WI38 (cell line): ENCODE measurements around the gene ALDH9A1.
"Not testable (repeated sequence)": the region's sequence is repeated elsewhere in the genome, so short reads cannot be mapped to it uniquely, and the experiment has no call there.

Experiments used
- H3K4me3 ChIP-seq: 2 replicates; pipeline ENCODE4 v1.5.1; 2011; ENCODE audit warnings: low read depth, mild to moderate bottlenecking, control low read depth, low read length
- TF ChIP-seq, protein P1 (sequence below): IDR thresholded peaks from 2 replicates; pipeline ENCODE4 v1.5.1; 2012; ENCODE audit warnings: low read depth, mild to moderate bottlenecking, control low read depth, low read length

Gene ALDH9A1

DNA sequence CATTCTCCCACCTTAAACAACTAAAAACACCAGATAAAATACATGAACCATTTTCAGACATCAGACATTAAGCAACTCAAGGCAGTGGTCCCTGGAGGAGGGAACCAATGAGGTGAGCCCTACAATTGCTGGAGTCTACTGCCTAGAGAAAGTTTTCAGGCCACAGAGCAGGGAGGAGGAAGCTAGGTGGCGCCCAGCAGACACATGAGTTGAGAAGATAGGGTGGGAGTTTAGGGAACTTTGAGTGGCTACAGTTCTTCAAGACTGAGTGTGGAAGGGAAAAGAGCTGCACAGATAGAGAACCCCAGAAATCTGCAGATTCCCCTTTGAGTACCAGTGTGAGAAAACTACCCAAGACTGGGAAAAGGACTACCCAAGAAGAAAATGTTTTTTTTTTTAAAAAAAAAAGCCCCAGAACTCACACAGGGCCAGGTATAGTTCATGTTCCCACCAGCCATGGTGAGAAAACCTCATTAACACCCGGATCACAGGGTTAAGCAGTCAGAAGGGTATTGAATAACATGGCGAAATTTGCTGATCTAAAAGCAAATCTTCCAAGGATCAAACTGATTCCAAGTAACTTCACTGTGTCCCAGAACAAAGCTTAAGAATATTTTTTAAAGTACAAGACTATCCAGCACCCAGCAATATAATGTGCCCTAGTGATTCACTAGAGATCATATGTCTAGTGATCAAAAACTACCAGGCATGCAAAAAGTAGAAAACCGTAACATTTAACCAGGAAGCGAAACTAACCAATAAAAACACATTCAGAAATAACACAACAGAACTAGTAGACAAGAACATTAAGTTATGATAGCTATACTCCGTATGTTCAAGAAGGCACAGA is 12.0 kb downstream of the ALDH9A1 start:
- TF ChIP-seq, protein P1, sequence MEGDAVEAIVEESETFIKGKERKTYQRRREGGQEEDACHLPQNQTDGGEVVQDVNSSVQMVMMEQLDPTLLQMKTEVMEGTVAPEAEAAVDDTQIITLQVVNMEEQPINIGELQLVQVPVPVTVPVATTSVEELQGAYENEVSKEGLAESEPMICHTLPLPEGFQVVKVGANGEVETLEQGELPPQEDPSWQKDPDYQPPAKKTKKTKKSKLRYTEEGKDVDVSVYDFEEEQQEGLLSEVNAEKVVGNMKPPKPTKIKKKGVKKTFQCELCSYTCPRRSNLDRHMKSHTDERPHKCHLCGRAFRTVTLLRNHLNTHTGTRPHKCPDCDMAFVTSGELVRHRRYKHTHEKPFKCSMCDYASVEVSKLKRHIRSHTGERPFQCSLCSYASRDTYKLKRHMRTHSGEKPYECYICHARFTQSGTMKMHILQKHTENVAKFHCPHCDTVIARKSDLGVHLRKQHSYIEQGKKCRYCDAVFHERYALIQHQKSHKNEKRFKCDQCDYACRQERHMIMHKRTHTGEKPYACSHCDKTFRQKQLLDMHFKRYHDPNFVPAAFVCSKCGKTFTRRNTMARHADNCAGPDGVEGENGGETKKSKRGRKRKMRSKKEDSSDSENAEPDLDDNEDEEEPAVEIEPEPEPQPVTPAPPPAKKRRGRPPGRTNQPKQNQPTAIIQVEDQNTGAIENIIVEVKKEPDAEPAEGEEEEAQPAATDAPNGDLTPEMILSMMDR, result no peak
- no peak overlapping the region for H3K4me3 ChIP-seq

DNA sequence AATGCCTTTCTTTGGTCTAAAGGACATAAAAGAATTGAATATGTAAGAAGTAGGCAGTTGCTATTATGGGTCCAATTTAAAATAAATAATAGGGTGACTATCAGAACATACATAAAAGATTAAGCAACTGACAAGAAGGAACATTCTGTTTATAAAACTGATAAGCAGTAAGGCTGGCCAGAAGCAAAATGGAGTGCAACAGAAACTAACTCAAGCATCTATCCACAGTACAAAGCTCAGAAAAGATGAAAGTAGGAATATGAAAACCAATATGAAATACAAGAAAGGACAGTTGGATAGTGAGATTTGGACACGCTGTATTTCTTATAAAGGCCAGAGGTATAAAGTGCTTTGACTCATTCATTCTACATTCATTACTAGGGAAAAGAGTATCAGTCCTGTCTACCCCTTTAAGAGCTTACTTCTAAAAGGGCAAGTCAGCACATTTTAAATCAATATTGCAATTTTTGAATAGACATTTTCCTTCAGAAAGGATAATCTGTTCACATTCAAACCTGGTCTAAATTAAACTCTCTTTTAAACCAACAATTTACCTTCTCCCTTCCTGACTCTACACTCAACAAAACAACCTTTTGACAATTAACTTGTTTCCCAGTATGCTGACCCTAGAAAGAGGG is 14.4 kb downstream of the ALDH9A1 start:
- TF ChIP-seq, protein P1, result no peak
- H3K4me3 ChIP-seq, result no peak overlapping the region

DNA sequence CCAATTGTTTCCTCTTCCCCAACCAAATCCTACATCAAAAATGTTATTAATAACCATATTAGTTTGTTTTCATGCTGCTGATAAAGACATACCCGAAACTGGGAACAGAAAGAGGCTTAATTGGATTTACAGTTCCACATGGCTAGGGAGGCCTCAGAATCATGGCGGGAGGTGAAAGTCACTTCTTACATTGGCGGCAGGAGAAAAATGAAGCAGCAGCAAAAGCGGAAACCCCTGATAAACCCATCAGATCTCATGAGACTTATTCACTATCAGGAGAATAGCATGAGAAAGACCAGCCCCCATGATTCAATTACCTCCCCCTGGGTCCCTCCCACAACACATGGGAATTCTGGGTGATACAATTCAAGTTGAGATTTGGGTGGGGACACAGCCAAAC is 17.6 kb downstream of the ALDH9A1 start:
- not testable (repeated sequence) for H3K4me3 ChIP-seq

DNA sequence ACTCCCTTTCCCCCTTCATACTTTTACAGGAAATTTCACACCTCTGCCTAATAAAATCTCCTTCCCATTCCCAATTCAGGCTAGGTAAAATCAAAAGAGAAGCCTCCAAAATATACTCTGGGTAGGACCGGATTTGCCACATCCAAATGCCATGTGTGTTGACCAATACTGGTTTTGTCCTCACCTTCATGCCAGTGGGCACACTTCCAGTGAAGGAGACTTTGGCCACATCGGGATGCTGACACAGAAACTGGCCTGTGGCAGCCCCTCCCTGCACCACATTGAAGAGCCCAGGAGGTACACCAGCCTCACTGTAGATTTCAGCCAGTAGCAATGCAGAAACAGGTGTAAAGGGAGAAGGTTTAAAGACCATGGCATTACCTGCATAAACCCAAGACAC is 18.1 kb downstream of the ALDH9A1 start:
- H3K4me3 ChIP-seq, result no peak overlapping the region
- TF ChIP-seq, protein P1, result no peak

DNA sequence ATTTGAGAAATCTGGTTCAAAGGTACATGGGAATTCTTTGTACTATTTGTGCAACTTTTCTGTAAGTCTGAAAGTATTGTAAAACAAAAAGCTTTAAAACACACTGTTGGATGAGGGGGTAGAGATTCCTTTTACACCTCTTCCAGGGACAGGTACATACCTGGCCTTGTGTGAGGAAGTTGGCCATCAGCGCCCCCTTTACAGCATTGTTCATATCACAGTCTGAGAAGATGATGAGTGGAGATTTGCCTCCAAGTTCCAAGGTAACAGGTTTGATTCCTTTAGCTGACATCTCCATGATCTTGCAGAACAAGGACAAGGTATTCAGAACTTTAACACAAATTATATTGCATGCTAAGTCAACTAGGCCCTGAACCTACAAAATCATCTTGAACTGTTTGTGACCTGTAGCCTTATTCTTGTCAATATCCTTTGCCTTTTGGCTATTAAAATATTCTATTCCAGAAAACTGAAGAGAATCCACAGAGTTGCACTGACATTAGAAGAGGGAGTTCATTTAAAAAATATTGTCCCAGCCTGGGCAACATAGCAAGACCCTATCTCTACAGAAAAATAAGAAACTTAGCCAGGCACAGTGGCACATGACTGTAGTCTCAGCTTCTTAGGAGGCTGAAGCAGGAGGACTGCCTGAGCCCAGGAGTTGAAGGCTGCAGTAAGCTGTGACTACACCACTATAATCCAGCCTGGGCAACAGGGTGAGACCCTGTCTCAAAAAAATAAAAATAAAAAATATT is 18.9 kb downstream of the ALDH9A1 start:
- no peak overlapping the region for H3K4me3 ChIP-seq
- TF ChIP-seq, protein P1, result no peak

DNA sequence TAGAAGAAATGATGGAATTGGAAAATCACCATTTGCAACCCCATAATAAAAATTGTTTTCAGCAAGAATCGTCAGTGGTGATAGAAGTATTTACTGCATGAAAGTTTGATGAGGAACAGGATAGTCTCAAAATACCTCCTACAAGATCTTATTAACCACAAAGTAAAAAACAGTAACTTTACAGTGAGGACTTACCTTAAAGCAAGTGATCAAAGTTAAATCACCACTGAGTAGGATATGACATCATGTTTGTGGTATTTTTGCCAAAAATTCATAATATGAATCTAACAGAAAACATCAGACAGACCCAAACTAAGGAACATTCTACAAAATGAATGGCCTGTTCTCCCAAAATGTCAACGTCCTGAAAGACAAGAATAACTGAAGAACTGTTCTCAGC is 19.9 kb downstream of the ALDH9A1 start:
- no peak overlapping the region for H3K4me3 ChIP-seq
- TF ChIP-seq, protein P1, result no peak

DNA sequence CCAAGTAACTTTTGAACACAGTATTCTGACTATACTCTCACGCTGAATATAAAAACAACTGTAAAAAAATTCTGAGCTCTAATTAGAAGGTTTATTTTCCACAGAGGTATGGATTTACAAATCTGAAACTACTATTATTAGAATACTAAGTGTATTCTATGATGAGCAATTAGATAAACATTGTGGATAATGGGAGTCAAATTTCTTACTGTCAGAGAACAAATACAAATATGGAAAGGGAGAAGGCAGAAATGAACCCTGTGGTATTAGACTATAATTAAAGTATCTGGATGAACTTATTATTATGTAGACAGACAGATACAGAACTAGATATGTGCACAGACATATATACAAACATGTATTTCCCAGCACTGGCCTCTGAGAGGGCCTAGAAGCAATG is 22.6 kb downstream of the ALDH9A1 start:
- H3K4me3 ChIP-seq, result no peak overlapping the region
- TF ChIP-seq, protein P1, result no peak
